RWPE2 (cell line): ENCODE measurements around the gene PLA2G2F.

Source experiments
- ATAC-seq: fragments of 200-7000 bp; cut with Tn5 transposase; 3 replicates; pipeline ENCODE4 v1.9.1; 2021; ENCODE audit warnings: low read depth
- DNase-seq: peaks from one replicate; pipeline ENCODE4 v3.0.0-alpha.2; 2020; ENCODE audit warnings: low spot score
- H3K27ac ChIP-seq: fragments of 450-650 bp; 2 replicates; pipeline ENCODE4 v1.5.1; 2017; ENCODE audit warnings: mild to moderate bottlenecking; ENCODE audit not compliant: poor library complexity, severe bottlenecking
- H3K27me3 ChIP-seq: fragments of 250-450 bp; sonication (Bioruptor Pico); 2 replicates; pipeline ENCODE4 v1.5.1; 2021; ENCODE audit warnings: mild to moderate bottlenecking, moderate library complexity; ENCODE audit not compliant: insufficient read depth, poor library complexity, severe bottlenecking
- H3K36me3 ChIP-seq: fragments of 250-450 bp; sonication (Bioruptor Pico); 2 replicates; pipeline ENCODE4 v1.5.1; 2020; ENCODE audit warnings: low read depth, mild to moderate bottlenecking, moderate library complexity
- H3K4me1 ChIP-seq: fragments of 250-450 bp; sonication (Bioruptor Pico); 2 replicates; pipeline ENCODE4 v1.5.1; 2021; ENCODE audit warnings: mild to moderate bottlenecking, moderate library complexity; ENCODE audit not compliant: insufficient read depth, poor library complexity, severe bottlenecking
- H3K4me3 ChIP-seq: fragments of 250-450 bp; sonication (Bioruptor Pico); 2 replicates; pipeline ENCODE4 v1.5.1; 2021; ENCODE audit warnings: mild to moderate bottlenecking, moderate library complexity; ENCODE audit not compliant: severe bottlenecking
- H3K9me3 ChIP-seq: fragments of 250-450 bp; sonication (Bioruptor Pico); 2 replicates; pipeline ENCODE4 v1.5.1; 2021; ENCODE audit warnings: mild to moderate bottlenecking, moderate library complexity; ENCODE audit not compliant: severe bottlenecking
- CTCF ChIP-seq: fragments of 450-650 bp; IDR thresholded peaks from one replicate; pipeline ENCODE4 v1.5.1; 2017; ENCODE audit warnings: mild to moderate bottlenecking, moderate library complexity; ENCODE audit not compliant: poor library complexity, severe bottlenecking

The PLA2G2F gene

GRCh38 chr1:20184997-20185833, 46.1 kb downstream of the PLA2G2F start:
- DNase-seq (no peak), ATAC-seq (no peak)
- Histone ChIP-seq H3K4me3 (no peak overlapping the region), H3K36me3 (no peaks in the 10 kb centered on the region), H3K4me1 (no peaks in the 10 kb centered on the region), H3K27ac (no peak overlapping the region), H3K9me3 (no peaks in the 10 kb centered on the region), H3K27me3 (no peaks in the 10 kb centered on the region)
- no peak for TF ChIP-seq CTCF

- no peaks in the 10 kb centered on the region for H3K27me3 ChIP-seq
- H3K27ac ChIP-seq = no peak within 1 kb of the TSS
- no peak for TF ChIP-seq CTCF
- no peak for DNase-seq
- no peaks in the 10 kb centered on the region for H3K9me3 ChIP-seq
- no peaks in the 10 kb centered on the region for H3K36me3 ChIP-seq
- H3K4me1 ChIP-seq = no peaks in the 10 kb centered on the region
- H3K4me3 ChIP-seq = no peak within 1 kb of the TSS
- no peak for ATAC-seq
Measured at GRCh38 chr1:20185834-20186782, 47.0 kb downstream of the PLA2G2F start, which contains the start of the genes PLA2G2C and UBXN10. Gene PLA2G2C (minus strand): TSS chr1:20186518. CDS start chr1:20177363, 9,155 bp downstream. Gene UBXN10 (plus strand): TSS chr1:20186096. CDS start chr1:20190562, 4,466 bp downstream.

- no peak for DNase-seq
- no peak for ATAC-seq
- H3K4me1 ChIP-seq = no peaks in the 10 kb centered on the region
- no peaks in the 10 kb centered on the region for H3K27me3 ChIP-seq
- no peak for TF ChIP-seq CTCF
- H3K4me3 ChIP-seq = no peak overlapping the region
- H3K36me3 ChIP-seq = no peaks in the 10 kb centered on the region
- H3K9me3 ChIP-seq = no peaks in the 10 kb centered on the region
- H3K27ac ChIP-seq = no peak overlapping the region
Measured at GRCh38 chr1:20187103-20187812, 48.1 kb downstream of the PLA2G2F start.

GRCh38 chr1:20187813-20188454, 48.8 kb downstream of the PLA2G2F start:
- ATAC-seq (no peak), DNase-seq (no peak)
- Histone ChIP-seq H3K4me1 (no peaks in the 10 kb centered on the region), H3K36me3 (no peaks in the 10 kb centered on the region), H3K9me3 (no peaks in the 10 kb centered on the region), H3K27ac (no peak overlapping the region), H3K4me3 (no peak overlapping the region), H3K27me3 (no peaks in the 10 kb centered on the region)
- no peak for TF ChIP-seq CTCF
